A673 (cell line): ENCODE results near the gene IKZF3. TPM values are rescaled to one million over a fixed set of nuclear protein-coding genes. Genes with fewer than 3 reads are reported as not detected.
A peak's percentile ranks its signal among the peaks of the same experiment; 100 is the strongest.

ENCODE experiments used
- BruUV-seq: library from RNA; stranded (reverse); fragments of 400-500 nt; replicated peaks from 2 replicates; lab custom pipeline; 2021; lab: Mats Ljungman, UMichigan
- CTCF ChIA-PET: fragments of 300-600 bp; sonication (Branson Sonifier 250); formaldehyde crosslinking; loops from one replicate; lab custom pipeline; 2022; ENCODE audit warnings: antibody characterized with exemption; lab: Charles Lee
- POLR2A ChIA-PET: fragments of 300-600 bp; sonication (Branson Sonifier 250); formaldehyde crosslinking; loops from one replicate; lab custom pipeline; 2022; ENCODE audit warnings: antibody characterized with exemption; ENCODE audit not compliant: low non-redundant PET; lab: Charles Lee
- DNase-seq: peaks from one replicate; pipeline ENCODE4 v3.0.0-alpha.2; 2015; ENCODE audit warnings: low spot score
- H3K27ac ChIP-seq: fragments of 200-600 bp; sonication (generic); 2 replicates; pipeline ENCODE4 v1.5.1; 2016; ENCODE audit warnings: mixed run types, low read depth, mild to moderate bottlenecking, mixed read lengths, antibody characterized with exemption, low read length; ENCODE audit not compliant: poor library complexity, severe bottlenecking
- H3K27me3 ChIP-seq: fragments of 200-600 bp; sonication (generic); replicated peaks from 2 replicates; pipeline ENCODE4 v1.6.1; 2017; ENCODE audit warnings: mixed run types, low read depth, mild to moderate bottlenecking, mixed read lengths, antibody characterized with exemption, low read length; ENCODE audit not compliant: insufficient read depth, poor library complexity
- H3K36me3 ChIP-seq: fragments of 200-600 bp; sonication (generic); 2 replicates; pipeline ENCODE4 v1.6.1; 2016; ENCODE audit warnings: mixed run types, mild to moderate bottlenecking, mixed read lengths, antibody characterized with exemption, low read length; ENCODE audit not compliant: insufficient read depth, poor library complexity, severe bottlenecking
- H3K4me1 ChIP-seq: fragments of 200-600 bp; sonication (generic); 2 replicates; pipeline ENCODE4 v1.6.1; 2017; ENCODE audit warnings: mixed run types, mild to moderate bottlenecking, mixed read lengths, antibody characterized with exemption, low read length; ENCODE audit not compliant: insufficient read depth, poor library complexity, severe bottlenecking
- H3K4me3 ChIP-seq: fragments of 200-600 bp; sonication (generic); 2 replicates; pipeline ENCODE4 v1.5.1; 2016; ENCODE audit warnings: low read depth, mixed run types, mild to moderate bottlenecking, mixed read lengths, low read length; ENCODE audit not compliant: poor library complexity, severe bottlenecking
- H3K9me3 ChIP-seq: fragments of 200-600 bp; sonication (generic); 2 replicates; pipeline ENCODE4 v1.6.1; 2016; ENCODE audit warnings: mixed run types, low read depth, mild to moderate bottlenecking, mixed read lengths, antibody characterized with exemption, low read length; ENCODE audit not compliant: poor library complexity, severe bottlenecking
- CTCF ChIP-seq: fragments of 300-800, 200-600 bp; sonication (generic); conservative IDR thresholded peaks from 2 replicates; pipeline ENCODE4 v1.5.1; 2017; ENCODE audit warnings: low read depth, mild to moderate bottlenecking, antibody characterized with exemption, low read length, moderate library complexity, mixed read lengths
- EZH2 ChIP-seq: fragments of 200-600 bp; sonication (generic); IDR thresholded peaks from 2 replicates; pipeline ENCODE4 v1.6.1; 2017; ENCODE audit warnings: borderline replicate concordance, low read depth, mild to moderate bottlenecking, mixed read lengths, antibody characterized with exemption, low read length; ENCODE audit not compliant: poor library complexity, severe bottlenecking
- intact Hi-C: fragments of 100-400 bp; cut with micrococcal nuclease; formaldehyde crosslinking; loops from one replicate; pipeline ENCODE4 v1.10.0; 2022; ENCODE audit not compliant: unreplicated experiment
- total RNA-seq: library from RNA; stranded (reverse); gene quantifications from 2 replicates; pipeline ENCODE4 v1.2.3, GENCODE V29; 2021

Gene IKZF3
- total RNA-seq, 1 experiment from 2014 or later, result not detected

GRCh38 chr17:39730095-39730921 lies 133.8 kb downstream of the IKZF3 start, which contains the start of gene MIEN1:
MIEN1 (minus strand) TSS chr17:39730532; CDS start chr17:39730495, 37 bp downstream.
- CTCF ChIA-PET, result interaction anchor here (1.0 kb wide), 2 partner anchors 30 to 109 kb away, joined by 3 read pairs; partner anchors contain the start of gene ERBB2
- DNase-seq, result peak; percentile 70
- TSS peak; percentile 80 for BruUV-seq

GRCh38 chr17:39729280-39729851 lies 134.7 kb downstream of the IKZF3 start:
- H3K9me3 ChIP-seq, result no peaks in the 10 kb centered on the region
- H3K27ac ChIP-seq, result no peak overlapping the region
- H3K27me3 ChIP-seq, result no peaks in the 10 kb centered on the region
- peak overlapping the region; percentile 60 for H3K4me3 ChIP-seq
- CTCF ChIA-PET, result no interaction called here
- DNase-seq, result no peak
- TF ChIP-seq CTCF, result no peak
- no peak for TF ChIP-seq EZH2
- H3K36me3 ChIP-seq, result no peaks in the 10 kb centered on the region
- BruUV-seq, result no TSS peak
- POLR2A ChIA-PET, result interaction anchor here (0.5 kb wide), 1 partner anchor 29 kb away, joined by 3 read pairs; no protein-coding TSS in a partner anchor
- intact Hi-C loops, result no loop called here
- H3K4me1 ChIP-seq, result no peaks in the 10 kb centered on the region

More at GRCh38 chr17:39730095-39730921, 133.8 kb downstream of the IKZF3 start, which contains the start of gene MIEN1:
- Histone ChIP-seq H3K9me3 (no peaks in the 10 kb centered on the region), H3K27ac (peak within 1 kb of the TSS; percentile 68), H3K4me1 (no peaks in the 10 kb centered on the region), H3K4me3 (peak within 1 kb of the TSS; percentile 60), H3K36me3 (no peaks in the 10 kb centered on the region), H3K27me3 (no peaks in the 10 kb centered on the region)
- intact Hi-C loops, result no loop called here
- POLR2A ChIA-PET, result interaction anchor here (0.6 kb wide), 1 partner anchor 37 kb away, joined by 3 read pairs; no protein-coding TSS in a partner anchor
- TF ChIP-seq EZH2, result no peak
- peak; percentile 73 for TF ChIP-seq CTCF

- no peaks in the 10 kb centered on the region for H3K36me3 ChIP-seq
- DNase-seq, result no peak
- no TSS peak for BruUV-seq
- ChIA-PET POLR2A (no interaction called here), CTCF (no interaction called here)
- intact Hi-C loops, result no loop called here
- no peak overlapping the region for H3K27ac ChIP-seq
- no peaks in the 10 kb centered on the region for H3K27me3 ChIP-seq
- H3K9me3 ChIP-seq, result no peaks in the 10 kb centered on the region
- H3K4me1 ChIP-seq, result no peaks in the 10 kb centered on the region
- TF ChIP-seq CTCF, result no peak
- no peak for TF ChIP-seq EZH2
- H3K4me3 ChIP-seq, result no peak overlapping the region
These were observed 136.6 kb downstream of the IKZF3 start for GRCh38 chr17:39727556-39727955.
